Effector CD4-positive, alpha-beta T cell (primary cell): ENCODE results near the gene PRPF31.
"Not testable (repeated sequence)": the region's sequence is repeated elsewhere in the genome, so short reads cannot be mapped to it uniquely, and the experiment has no call there.

Source experiments
- DNase-seq: peaks from one replicate; pipeline ENCODE4 v3.0.0-alpha.2; 2020
- total RNA-seq: gene quantifications from one replicate; lab custom pipeline; 2026; lab: John Stamatoyannopoulos, UW

The PRPF31 gene, protein sequence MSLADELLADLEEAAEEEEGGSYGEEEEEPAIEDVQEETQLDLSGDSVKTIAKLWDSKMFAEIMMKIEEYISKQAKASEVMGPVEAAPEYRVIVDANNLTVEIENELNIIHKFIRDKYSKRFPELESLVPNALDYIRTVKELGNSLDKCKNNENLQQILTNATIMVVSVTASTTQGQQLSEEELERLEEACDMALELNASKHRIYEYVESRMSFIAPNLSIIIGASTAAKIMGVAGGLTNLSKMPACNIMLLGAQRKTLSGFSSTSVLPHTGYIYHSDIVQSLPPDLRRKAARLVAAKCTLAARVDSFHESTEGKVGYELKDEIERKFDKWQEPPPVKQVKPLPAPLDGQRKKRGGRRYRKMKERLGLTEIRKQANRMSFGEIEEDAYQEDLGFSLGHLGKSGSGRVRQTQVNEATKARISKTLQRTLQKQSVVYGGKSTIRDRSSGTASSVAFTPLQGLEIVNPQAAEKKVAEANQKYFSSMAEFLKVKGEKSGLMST
- 61.7 reads per million, percentile 73 among the genes with 10 or more reads in this experiment for total RNA-seq

- DNase-seq, result peak; percentile 98
These were observed at the start of gene PRPF31, which contains the start of gene TFPT for GRCh38 chr19:54115109-54116063. Gene PRPF31 (plus strand): TSS chr19:54115754. CDS start chr19:54118279, 2,525 bp downstream. Gene TFPT (minus strand): TSS chr19:54115657. CDS start chr19:54115269, 388 bp downstream.

DNA sequence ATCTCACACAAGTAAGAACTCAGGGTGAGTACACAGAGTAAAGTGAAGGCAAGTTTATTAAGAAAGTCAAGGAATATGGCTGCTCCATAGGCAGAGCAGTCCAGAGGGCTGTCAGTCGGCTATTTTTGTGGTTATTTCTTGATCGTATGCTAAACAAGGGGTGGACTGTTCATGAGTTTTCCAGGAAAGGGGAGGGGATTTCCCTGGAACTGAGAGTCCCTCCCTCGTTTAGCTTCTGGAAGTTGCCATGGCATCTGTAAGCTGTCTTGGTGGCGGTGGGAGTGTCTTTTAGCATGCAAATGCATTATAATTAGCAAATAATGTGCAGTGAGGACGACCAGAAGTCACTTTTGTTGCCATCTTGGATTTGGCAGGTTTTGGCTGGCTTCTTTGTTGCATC, 46.1 kb upstream of the PRPF31 start:
- DNase-seq, result no peak

GRCh38 chr19:54073829-54074228, 41.7 kb upstream of the PRPF31 start:
- no peak for DNase-seq

- DNase-seq, result no peak
These were observed 40.7 kb upstream of the PRPF31 start for GRCh38 chr19:54074851-54075250.

- no peak for DNase-seq
These were observed 38.2 kb upstream of the PRPF31 start for GRCh38 chr19:54077334-54077733.

DNA sequence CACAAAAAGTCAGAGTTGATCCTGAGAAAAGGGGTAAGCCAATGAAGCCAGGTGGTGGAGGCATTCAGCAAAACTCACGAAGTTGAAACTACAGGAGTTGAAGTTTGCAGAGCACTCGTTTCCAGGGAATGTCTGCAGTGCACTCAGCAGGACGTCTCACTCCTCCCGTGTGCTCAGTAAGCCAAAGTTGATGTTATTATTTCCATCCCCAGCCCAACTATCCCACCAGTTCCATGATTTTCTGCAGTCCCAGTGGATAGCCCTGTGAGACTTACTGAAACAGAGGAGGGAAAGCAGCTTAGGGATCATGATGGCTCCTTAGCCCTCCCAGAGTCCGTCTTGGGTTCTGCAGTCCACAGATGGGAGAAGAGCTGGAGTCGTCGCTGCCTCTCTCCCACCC, 34.5 kb upstream of the PRPF31 start, which contains the start of gene TARM1:
Gene TARM1 (minus strand): TSS at position 334 of the 400 bp plus-strand sequence. CDS start 25 bp downstream, at position 309.
- no peak for DNase-seq

- no peak for DNase-seq
These were observed 31.1 kb upstream of the PRPF31 start for GRCh38 chr19:54084410-54084809.

DNA sequence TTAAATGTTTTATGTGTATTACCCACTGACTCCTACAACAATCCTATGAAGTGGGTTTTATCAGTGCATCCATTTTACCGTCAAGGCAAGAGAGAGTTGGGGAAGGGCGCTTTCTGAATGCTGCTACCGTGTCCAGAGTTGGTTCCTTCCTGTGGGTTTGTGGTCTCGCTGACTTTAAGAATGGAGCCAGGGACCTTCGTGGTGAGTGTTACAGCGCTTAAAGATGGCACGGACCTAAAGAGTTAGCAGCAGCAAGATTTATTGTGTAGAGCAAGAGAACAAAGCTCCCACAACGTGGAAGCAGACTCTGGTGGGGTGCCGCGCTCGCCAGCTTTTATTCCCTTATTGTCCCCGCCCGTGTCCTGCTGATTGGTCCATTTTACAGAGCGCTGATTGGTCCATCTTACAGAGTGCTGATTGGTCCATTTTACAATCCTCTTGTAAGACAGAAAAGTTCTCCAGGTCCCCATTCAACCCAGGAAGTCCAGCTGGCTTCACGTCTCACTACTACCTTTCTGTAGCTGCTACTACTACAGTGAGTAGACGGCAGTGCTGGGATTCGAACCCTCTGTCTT, 21.0 kb upstream of the PRPF31 start:
- no peak for DNase-seq

- DNase-seq, result no peak
These were observed 20.3 kb upstream of the PRPF31 start for GRCh38 chr19:54095136-54095858.

GRCh38 chr19:54095859-54096616, 19.5 kb upstream of the PRPF31 start:
- DNase-seq, result peak; percentile 35

- no peak for DNase-seq
These were observed 18.9 kb upstream of the PRPF31 start for GRCh38 chr19:54096617-54097106.

DNA sequence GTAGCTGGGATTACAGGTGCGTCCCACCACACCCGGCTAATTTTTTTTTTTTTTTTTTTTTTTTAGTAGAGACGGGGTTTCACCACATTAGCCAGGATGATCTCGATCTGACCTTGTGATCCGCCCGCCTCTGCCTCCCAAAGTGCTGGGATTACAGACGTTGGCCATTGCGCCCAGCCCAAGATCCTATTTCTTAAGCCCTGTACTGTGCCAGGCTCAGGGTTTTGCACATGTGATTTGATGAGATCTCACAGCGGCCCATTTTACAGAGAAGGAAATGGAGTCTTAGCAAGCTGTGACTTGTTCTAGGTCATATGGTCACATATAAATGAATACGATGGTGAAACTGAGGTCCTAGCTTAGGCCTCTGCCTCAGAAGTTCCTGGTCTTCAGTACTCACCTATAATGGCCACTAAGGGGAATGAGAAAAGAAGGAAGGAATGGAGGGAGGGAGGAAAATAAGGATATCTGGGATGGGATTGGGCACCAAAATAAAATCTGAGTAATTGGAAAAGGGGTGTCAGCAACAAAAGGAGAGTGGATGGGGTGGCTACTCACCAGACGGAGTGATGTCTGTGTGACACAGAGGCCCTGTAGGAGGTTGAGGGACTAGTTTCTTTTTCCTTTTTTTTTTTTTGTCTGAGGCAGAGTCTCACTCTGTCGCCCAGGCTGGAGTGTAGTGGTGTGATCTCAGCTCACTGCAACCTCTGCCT, 16.2 kb upstream of the PRPF31 start:
- DNase-seq, result no peak

DNA sequence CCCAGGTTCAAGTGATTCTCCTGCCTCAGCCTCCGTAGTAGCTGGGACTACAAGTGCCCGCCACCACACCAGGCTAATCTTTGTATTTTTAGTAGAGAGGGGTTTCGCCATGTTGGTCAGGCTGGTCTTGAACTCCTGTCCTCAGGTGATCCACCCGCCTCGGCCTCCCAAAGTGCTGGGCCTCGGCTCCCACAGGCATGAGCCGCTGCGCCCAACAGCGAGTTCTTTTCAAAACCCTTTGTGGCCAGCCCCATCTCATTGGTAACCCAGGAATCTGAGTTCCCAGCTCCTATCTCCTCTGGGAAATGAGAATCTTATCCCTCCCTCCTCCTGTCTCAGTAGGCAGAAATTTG, 15.7 kb upstream of the PRPF31 start:
- DNase-seq, result not testable (repeated sequence)

DNA sequence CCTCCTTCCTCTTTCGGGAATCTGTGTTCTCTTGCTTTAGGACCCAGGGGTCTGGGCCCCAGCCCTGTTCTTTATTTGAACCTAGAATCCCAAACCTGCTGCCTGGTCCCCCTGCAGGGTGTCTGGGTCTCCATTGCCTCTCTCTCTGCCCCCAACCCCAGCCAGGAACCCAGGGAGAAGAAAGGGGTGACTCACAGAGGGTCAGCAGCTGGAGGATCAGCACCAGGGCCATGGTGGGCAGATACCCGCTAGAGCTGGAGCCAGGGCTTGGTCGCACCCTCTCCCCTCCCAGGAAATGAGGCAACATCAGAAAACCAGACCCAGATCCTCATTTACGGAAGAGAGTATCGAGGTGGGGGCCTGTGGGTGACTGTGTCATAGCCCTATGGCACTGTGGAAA, 15.0 kb upstream of the PRPF31 start, which contains the start of gene OSCAR:
Gene OSCAR (minus strand): TSS at position 243 of the 400 bp plus-strand sequence. CDS start 11 bp downstream, at position 232.
- DNase-seq, result no peak

- DNase-seq, result peak; percentile 98
These were observed 13.0 kb upstream of the PRPF31 start, which contains the start of gene NDUFA3 for GRCh38 chr19:54102421-54103169. Gene NDUFA3 (plus strand): TSS chr19:54102855. CDS start chr19:54102879, 24 bp downstream.

DNA sequence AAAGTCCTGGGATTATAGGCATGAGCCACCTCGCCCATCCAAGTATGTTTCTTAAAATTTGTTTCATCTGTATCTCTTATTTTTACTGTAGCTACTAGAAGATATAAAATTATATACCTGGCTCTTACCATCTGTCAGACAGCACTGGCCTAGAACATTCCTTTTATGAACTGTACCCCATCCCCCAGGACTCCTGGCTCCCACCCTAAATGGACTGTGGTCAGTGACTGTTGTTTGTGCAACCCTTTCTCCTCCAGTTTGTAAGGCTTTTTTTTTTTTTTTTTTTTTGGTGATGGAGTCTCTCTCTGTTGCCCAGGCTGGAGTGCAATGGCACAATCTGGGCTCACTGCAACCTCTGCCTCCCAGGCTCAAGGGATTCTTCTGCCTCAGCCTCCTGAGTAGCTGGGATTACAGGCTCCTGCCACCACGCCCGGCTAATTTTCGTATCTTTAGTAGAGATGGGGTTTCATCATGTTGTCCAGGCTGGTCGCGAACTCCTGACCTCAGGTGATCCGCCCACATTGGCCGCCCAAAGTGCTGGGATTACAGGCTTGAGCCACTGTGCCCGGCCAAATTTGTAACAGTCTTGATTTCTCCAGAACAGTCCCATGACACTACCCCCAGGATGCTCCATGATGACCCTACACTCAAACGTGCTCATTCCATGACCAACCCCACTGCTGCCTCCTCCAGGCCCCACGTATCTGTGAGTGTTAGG, 10.4 kb upstream of the PRPF31 start:
- no peak for DNase-seq

DNA sequence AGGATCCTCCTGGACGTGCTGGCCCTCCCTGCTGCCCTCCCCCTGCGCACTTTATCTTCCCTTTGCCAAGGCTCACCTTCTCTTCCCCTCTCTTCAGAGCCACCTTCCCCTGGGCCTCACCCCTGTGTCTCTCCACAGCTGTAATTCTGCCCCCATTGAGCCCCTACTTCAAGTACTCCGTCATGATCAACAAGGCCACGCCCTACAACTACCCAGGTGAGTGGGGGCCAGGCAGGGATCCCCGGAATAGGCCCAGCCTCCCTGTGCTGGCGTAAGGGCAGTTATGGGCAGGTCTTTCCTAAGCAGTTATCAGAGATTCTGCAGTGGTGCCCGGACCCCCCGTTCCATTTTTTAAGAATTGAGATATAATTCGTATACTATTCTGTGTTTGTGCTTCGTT, 9.8 kb upstream of the PRPF31 start:
- DNase-seq, result no peak

DNA sequence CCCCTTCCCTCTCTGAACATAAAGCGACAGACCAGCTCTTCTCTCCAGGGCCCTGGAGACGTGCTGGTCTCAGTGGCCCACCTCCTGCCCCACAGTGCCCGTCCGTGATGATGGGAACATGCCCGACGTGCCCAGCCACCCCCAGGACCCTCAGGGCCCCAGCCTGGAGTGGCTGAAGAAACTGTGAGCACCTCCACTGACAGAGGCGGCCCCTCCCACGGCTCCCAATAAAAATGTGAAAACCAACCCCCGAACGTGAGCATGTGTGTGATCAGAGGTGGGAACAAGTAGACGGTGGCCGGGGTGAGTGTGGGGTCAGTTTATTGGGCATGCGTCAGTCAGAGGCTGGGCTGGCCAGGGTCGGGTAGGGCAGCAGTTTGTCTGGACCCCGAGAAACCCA, 8.8 kb upstream of the PRPF31 start:
- DNase-seq, result no peak
